K562 (cell line): Measurements from ENCODE around the gene AQP1. TPM values are rescaled to one million over a fixed set of nuclear protein-coding genes. Genes with fewer than 3 reads are reported as not detected.
A peak's percentile ranks its signal among the peaks of the same experiment; 100 is the strongest.

Source experiments
- CHD2 ChIP-seq: IDR thresholded peaks from 2 replicates; pipeline ENCODE4 v1.6.1; 2011; ENCODE audit warnings: low read depth, low read length
- FOXJ2 ChIP-seq: fragments of 200-800 bp; sonication (Bioruptor generic); IDR thresholded peaks from 2 replicates; pipeline ENCODE4 v1.6.1; 2016; ENCODE audit warnings: missing genetic modification characterization, missing compliant biosample characterization
- GATA2 ChIP-seq: sonication (generic); formaldehyde crosslinking; IDR thresholded peaks from 2 replicates; pipeline ENCODE4 v1.4.0; 2020; ENCODE audit warnings: mild to moderate bottlenecking, missing genetic modification reagents
- KAT8 ChIP-seq: fragments of 450-650 bp; IDR thresholded peaks from 2 replicates; pipeline ENCODE4 v1.6.1; 2016; ENCODE audit warnings: low read depth, mild to moderate bottlenecking
- KDM5B ChIP-seq: fragments of 200-600 bp; sonication (generic); IDR thresholded peaks from 2 replicates; pipeline ENCODE4 v1.6.1; 2012; ENCODE audit warnings: low read depth, mild to moderate bottlenecking, moderate library complexity, low read length, control low read depth, inconsistent platforms; ENCODE audit not compliant: insufficient replicate concordance
- MTA2 ChIP-seq: fragments of 450-650 bp; IDR thresholded peaks from 2 replicates; pipeline ENCODE4 v1.6.1; 2016; ENCODE audit warnings: low read depth
- NCOR1 ChIP-seq: fragments of 450-650 bp; IDR thresholded peaks from 2 replicates; pipeline ENCODE4 v1.6.1; 2016; ENCODE audit warnings: mild to moderate bottlenecking, moderate library complexity
- NFATC3 ChIP-seq: fragments of 450-650 bp; IDR thresholded peaks from 2 replicates; pipeline ENCODE4 v1.6.1; 2017; ENCODE audit warnings: mild to moderate bottlenecking
- POLR2H ChIP-seq: IDR thresholded peaks from 2 replicates; pipeline ENCODE4 v1.6.1; 2016; ENCODE audit warnings: missing genetic modification characterization, low read depth, mild to moderate bottlenecking, control low read depth, missing compliant biosample characterization, moderate library complexity
- PPARD ChIP-seq: fragments of 250-450 bp; sonication (Bioruptor Pico); IDR thresholded peaks from 2 replicates; pipeline ENCODE4 v1.8.0; 2022; ENCODE audit warnings: inconsistent platforms, mild to moderate bottlenecking, moderate library complexity
- PTBP1 ChIP-seq: fragments of 200-400 bp; formaldehyde crosslinking; IDR thresholded peaks from 2 replicates; pipeline ENCODE4 v1.6.1; 2017; ENCODE audit warnings: low read depth, low read length
- RBM25 ChIP-seq: fragments of 200-400 bp; formaldehyde crosslinking; IDR thresholded peaks from 2 replicates; pipeline ENCODE4 v1.6.1; 2018; ENCODE audit warnings: low read length, low read depth, moderate library complexity; ENCODE audit not compliant: severe bottlenecking
- TEAD4 ChIP-seq, 2 experiments: sonication (generic) in 1 of 2; formaldehyde crosslinking in 1 of 2; IDR thresholded peaks; 2 replicates each; pipeline versions ENCODE4 v1.6.1 to v1.8.0; 2012 to 2022; ENCODE audit warnings: borderline replicate concordance in 1 of 2, inconsistent platforms in 1 of 2, low read length in 1 of 2, mild to moderate bottlenecking in 1 of 2, missing genetic modification reagents in 1 of 2
- THRAP3 ChIP-seq: fragments of 450-650 bp; IDR thresholded peaks from 2 replicates; pipeline ENCODE4 v1.6.1; 2016; ENCODE audit warnings: mild to moderate bottlenecking, inconsistent platforms, borderline replicate concordance
- YY1 ChIP-seq, 3 experiments: IDR thresholded peaks; 2 replicates each; pipeline ENCODE4 v1.6.1; 2011; ENCODE audit warnings: low read length in 2 of 3, mild to moderate bottlenecking in 2 of 3, moderate library complexity in 2 of 3, borderline replicate concordance in 1 of 3, control low read depth in 1 of 3, low read depth in 1 of 3; ENCODE audit not compliant: insufficient read depth in 3 of 3, insufficient replicate concordance in 2 of 3, control insufficient read depth in 1 of 3, insufficient read length in 1 of 3; ENCODE audit errors: extremely low read depth in 1 of 3
- ZFP1 ChIP-seq: fragments of 450-650 bp; formaldehyde crosslinking; IDR thresholded peaks from 2 replicates; pipeline ENCODE4 v1.4.0; 2020; ENCODE audit warnings: mild to moderate bottlenecking, mixed read lengths
- ZNF644 ChIP-seq: fragments of 200-800 bp; sonication (Bioruptor generic); IDR thresholded peaks from 2 replicates; pipeline ENCODE4 v1.6.1; 2016; ENCODE audit warnings: low read depth, missing genetic modification characterization, missing compliant biosample characterization
- ZNF707 ChIP-seq: fragments of 250-450 bp; sonication (Bioruptor Pico); conservative IDR thresholded peaks from 2 replicates; pipeline ENCODE4 v1.8.0; 2022; ENCODE audit warnings: inconsistent platforms, mild to moderate bottlenecking, moderate library complexity
- ZNF740 ChIP-seq, 3 experiments: fragments of 200-800 bp in 1 of 3; sonication (Bioruptor generic) in 1 of 3; sonication (generic) in 1 of 3; formaldehyde crosslinking in 1 of 3; IDR thresholded peaks; 2 replicates each; pipeline versions ENCODE4 v1.6.1 to v1.8.0; 2016 to 2022; ENCODE audit warnings: mild to moderate bottlenecking in 2 of 3, missing compliant biosample characterization in 2 of 3, missing genetic modification characterization in 2 of 3, missing genetic modification reagents in 1 of 3
- ZNF766 ChIP-seq: fragments of 200-800 bp; sonication (Bioruptor generic); conservative IDR thresholded peaks from 2 replicates; pipeline ENCODE4 v1.6.1; 2016; ENCODE audit warnings: missing genetic modification characterization, missing compliant biosample characterization
- polyA plus RNA-seq, 8 experiments: library from polyadenylated mRNA; depleted of rRNA in 4 of 8; stranded (reverse) in 5 of 8; unstranded in 3 of 8; fragments of >200 nt; fragmentation: Nextera tagmentation in 2 of 8; fragmentation: Illumina TruSeq in 1 of 8; extraction: Ambion mirVana in 2 of 8; extraction: Trizol in 1 of 8; gene quantifications; 2 replicates each; pipeline versions ENCODE4 v1.2.1 to v1.2.3, GENCODE V29; 2011 to 2014; ENCODE audit warnings: inconsistent platforms in 1 of 8, missing spikeins in 1 of 8
- total RNA-seq, 7 experiments: library from RNA; depleted of rRNA in 6 of 7; stranded (reverse); fragments of >200 nt in 6 of 7; fragmentation: Illumina TruSeq in 2 of 7; extraction: Trizol in 2 of 7; gene quantifications; 2 replicates each; pipeline versions ENCODE4 v1.2.1 to v1.2.3, GENCODE V29; 2011 to 2021; ENCODE audit warnings: low replicate concordance in 1 of 7
- TF ChIP-seq, protein P1 (sequence below): fragments of 450-650 bp; formaldehyde crosslinking; IDR thresholded peaks from 2 replicates; pipeline ENCODE4 v1.4.0; 2020; ENCODE audit warnings: mild to moderate bottlenecking
- TF ChIP-seq, protein P2 (sequence below): fragments of 450-650 bp; formaldehyde crosslinking; IDR thresholded peaks from 2 replicates; pipeline ENCODE4 v1.4.0; 2020; ENCODE audit warnings: mild to moderate bottlenecking, moderate library complexity
- TF ChIP-seq, protein P3 (sequence below): fragments of 450-650 bp; formaldehyde crosslinking; IDR thresholded peaks from 2 replicates; pipeline ENCODE4 v1.4.0; 2020; ENCODE audit warnings: mild to moderate bottlenecking, mixed read lengths

Gene AQP1
- total and polyA plus RNA-seq, 9 of the 15 experiments (the other 6 are each of a cell fraction or from before 2014, with no cell fraction given): 0.18 to 12.6 (median 4.1) TPM

DNA sequence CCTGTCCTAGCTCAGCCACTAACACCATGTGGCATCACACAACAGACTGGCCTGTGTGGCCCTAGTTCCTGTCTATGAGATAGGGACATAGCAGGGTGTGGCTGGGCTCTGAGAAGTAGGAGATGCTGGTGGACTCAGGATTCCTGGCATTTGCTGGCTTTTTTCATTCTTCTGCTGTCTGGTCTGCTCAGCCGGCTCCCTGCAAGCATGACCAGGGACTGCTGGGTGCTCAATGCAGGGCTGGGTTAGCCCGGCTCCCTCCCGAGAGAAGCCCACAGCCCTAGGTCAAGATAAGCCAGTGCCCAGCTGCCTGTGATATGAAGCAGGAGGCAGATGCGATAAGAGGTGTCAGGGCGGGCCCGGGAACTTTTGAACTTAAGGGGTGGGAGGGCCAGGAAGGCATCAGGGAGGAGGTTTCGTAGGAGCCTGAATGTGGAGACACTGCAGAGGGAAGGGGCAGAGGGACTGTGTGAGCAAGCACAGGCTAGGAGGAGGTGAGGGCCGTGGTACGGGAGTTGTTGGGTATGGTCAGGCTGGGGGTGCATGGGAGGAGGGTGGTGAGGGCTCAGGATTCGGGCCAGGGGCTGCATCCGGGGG is 3.5 kb downstream of the AQP1 start (continued):
- TF ChIP-seq, protein P1, sequence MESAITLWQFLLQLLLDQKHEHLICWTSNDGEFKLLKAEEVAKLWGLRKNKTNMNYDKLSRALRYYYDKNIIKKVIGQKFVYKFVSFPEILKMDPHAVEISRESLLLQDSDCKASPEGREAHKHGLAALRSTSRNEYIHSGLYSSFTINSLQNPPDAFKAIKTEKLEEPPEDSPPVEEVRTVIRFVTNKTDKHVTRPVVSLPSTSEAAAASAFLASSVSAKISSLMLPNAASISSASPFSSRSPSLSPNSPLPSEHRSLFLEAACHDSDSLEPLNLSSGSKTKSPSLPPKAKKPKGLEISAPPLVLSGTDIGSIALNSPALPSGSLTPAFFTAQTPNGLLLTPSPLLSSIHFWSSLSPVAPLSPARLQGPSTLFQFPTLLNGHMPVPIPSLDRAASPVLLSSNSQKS (CRISPR knock-in tag): no peak
- TF ChIP-seq ZNF766 (CRISPR knock-in tag): peak; percentile 97
- TF ChIP-seq ZNF707 (CRISPR knock-in tag): no peak
- TF ChIP-seq NFATC3: no peak
- TF ChIP-seq CHD2: no peak; the same call in 1 of the 2 replicates
- TF ChIP-seq ZNF740 (CRISPR knock-in tag; IDR thresholded peaks at IDR 0.05): no peak
- no peak for TF ChIP-seq ZNF740 (tag; IDR thresholded peaks at IDR 0.05)
- no peak for TF ChIP-seq RBM25
- TF ChIP-seq, protein P2, sequence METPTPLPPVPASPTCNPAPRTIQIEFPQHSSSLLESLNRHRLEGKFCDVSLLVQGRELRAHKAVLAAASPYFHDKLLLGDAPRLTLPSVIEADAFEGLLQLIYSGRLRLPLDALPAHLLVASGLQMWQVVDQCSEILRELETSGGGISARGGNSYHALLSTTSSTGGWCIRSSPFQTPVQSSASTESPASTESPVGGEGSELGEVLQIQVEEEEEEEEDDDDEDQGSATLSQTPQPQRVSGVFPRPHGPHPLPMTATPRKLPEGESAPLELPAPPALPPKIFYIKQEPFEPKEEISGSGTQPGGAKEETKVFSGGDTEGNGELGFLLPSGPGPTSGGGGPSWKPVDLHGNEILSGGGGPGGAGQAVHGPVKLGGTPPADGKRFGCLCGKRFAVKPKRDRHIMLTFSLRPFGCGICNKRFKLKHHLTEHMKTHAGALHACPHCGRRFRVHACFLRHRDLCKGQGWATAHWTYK (CRISPR knock-in tag): peak; percentile 84; the same call in 1 of the 2 replicates
- TF ChIP-seq MTA2: peak; percentile 97
- TF ChIP-seq FOXJ2 (tag): no peak
- no peak for TF ChIP-seq THRAP3
- TF ChIP-seq PPARD (CRISPR knock-in tag): no peak
- TF ChIP-seq ZNF644 (tag): peak; percentile 92
- TF ChIP-seq KAT8: no peak
- TF ChIP-seq YY1 (IDR thresholded peaks at IDR 0.05; ENCODE audit: borderline replicate concordance in 1 of 3, control insufficient read depth in 1 of 3, extremely low read depth in 1 of 3, insufficient read depth in 3 of 3, insufficient read length in 1 of 3, insufficient replicate concordance in 2 of 3, low read depth in 1 of 3, low read length in 2 of 3): peak in 2 of 3 experiments; percentile 13 to 42
- TF ChIP-seq PTBP1: no peak
- peak; percentile 98 for TF ChIP-seq NCOR1
- TF ChIP-seq POLR2H (tag): no peak
- TF ChIP-seq TEAD4 (IDR thresholded peaks at IDR 0.05; ENCODE audit: low read length): peak; percentile 98
- no peak for TF ChIP-seq TEAD4 (CRISPR knock-in tag; IDR thresholded peaks at IDR 0.05; ENCODE audit: borderline replicate concordance)
- no peak for TF ChIP-seq ZFP1 (CRISPR knock-in tag)
- peak; percentile 44 for TF ChIP-seq KDM5B
- peak; percentile 99 for TF ChIP-seq GATA2
- TF ChIP-seq, protein P3, sequence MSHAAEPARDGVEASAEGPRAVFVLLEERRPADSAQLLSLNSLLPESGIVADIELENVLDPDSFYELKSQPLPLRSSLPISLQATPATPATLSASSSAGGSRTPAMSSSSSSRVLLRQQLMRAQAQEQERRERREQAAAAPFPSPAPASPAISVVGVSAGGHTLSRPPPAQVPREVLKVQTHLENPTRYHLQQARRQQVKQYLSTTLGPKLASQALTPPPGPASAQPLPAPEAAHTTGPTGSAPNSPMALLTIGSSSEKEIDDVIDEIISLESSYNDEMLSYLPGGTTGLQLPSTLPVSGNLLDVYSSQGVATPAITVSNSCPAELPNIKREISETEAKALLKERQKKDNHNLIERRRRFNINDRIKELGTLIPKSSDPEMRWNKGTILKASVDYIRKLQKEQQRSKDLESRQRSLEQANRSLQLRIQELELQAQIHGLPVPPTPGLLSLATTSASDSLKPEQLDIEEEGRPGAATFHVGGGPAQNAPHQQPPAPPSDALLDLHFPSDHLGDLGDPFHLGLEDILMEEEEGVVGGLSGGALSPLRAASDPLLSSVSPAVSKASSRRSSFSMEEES: no peak
